AG20443 (cell line): ENCODE results near the gene ADAMTS15.

ENCODE experiments used
- DNase-seq: peaks from one replicate; pipeline ENCODE4 v3.0.0; 2012; ENCODE audit warnings: low spot score, mixed read lengths

Gene ADAMTS15, protein sequence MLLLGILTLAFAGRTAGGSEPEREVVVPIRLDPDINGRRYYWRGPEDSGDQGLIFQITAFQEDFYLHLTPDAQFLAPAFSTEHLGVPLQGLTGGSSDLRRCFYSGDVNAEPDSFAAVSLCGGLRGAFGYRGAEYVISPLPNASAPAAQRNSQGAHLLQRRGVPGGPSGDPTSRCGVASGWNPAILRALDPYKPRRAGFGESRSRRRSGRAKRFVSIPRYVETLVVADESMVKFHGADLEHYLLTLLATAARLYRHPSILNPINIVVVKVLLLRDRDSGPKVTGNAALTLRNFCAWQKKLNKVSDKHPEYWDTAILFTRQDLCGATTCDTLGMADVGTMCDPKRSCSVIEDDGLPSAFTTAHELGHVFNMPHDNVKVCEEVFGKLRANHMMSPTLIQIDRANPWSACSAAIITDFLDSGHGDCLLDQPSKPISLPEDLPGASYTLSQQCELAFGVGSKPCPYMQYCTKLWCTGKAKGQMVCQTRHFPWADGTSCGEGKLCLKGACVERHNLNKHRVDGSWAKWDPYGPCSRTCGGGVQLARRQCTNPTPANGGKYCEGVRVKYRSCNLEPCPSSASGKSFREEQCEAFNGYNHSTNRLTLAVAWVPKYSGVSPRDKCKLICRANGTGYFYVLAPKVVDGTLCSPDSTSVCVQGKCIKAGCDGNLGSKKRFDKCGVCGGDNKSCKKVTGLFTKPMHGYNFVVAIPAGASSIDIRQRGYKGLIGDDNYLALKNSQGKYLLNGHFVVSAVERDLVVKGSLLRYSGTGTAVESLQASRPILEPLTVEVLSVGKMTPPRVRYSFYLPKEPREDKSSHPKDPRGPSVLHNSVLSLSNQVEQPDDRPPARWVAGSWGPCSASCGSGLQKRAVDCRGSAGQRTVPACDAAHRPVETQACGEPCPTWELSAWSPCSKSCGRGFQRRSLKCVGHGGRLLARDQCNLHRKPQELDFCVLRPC

DNA sequence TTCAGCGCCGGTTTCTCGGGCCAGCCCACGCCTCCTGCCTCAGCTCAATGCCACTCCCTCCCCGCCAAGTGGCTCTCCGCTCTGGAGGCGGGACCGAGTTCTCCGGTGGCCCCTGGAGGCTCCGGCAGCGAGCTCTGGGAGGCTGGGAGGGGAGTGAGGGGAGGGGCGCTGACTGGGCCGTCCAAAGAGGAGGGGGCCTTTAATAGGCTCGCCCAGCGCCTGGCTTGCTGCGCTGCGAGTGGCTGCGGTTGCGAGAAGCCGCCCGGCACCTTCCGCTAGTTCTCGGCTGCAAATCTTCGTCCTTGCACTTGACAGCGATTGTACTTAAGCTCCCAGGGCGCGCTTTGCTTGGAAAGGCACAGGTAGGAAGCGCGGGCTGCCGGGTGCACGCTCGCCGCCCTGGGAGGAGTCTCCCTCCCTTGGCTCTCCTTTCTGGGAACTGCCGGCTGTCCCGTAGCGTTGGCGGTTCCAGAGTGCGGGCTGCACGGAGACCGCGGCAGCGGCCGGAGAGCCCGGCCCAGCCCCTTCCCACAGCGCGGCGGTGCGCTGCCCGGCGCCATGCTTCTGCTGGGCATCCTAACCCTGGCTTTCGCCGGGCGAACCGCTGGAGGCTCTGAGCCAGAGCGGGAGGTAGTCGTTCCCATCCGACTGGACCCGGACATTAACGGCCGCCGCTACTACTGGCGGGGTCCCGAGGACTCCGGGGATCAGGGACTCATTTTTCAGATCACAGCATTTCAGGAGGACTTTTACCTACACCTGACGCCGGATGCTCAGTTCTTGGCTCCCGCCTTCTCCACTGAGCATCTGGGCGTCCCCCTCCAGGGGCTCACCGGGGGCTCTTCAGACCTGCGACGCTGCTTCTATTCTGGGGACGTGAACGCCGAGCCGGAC is at the start of gene ADAMTS15:
ADAMTS15 (plus strand) TSS at position 230 of the 894 bp plus-strand sequence; CDS start at position 559, 329 bp downstream.
- peak; percentile 89 for DNase-seq

DNA sequence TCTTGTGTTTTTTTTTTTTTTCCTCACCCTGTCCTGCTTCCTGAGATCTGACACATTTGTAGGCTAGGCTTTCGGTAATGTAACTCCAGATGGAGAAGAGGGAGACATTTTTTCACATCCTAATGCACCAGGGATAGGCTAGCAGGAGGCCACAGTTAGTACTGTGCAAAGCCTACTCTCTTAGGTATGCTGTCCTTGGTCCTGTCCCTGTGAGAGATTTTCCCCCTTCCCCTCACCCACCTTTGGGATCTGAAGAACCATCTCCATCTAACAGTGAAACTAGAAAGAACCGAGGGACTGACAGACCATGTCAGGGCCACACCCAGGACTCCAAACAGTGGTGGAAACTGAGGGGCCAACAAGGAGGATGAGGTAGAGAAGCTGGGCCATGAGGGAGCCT is 49.2 kb upstream of the ADAMTS15 start:
- no peak for DNase-seq

DNA sequence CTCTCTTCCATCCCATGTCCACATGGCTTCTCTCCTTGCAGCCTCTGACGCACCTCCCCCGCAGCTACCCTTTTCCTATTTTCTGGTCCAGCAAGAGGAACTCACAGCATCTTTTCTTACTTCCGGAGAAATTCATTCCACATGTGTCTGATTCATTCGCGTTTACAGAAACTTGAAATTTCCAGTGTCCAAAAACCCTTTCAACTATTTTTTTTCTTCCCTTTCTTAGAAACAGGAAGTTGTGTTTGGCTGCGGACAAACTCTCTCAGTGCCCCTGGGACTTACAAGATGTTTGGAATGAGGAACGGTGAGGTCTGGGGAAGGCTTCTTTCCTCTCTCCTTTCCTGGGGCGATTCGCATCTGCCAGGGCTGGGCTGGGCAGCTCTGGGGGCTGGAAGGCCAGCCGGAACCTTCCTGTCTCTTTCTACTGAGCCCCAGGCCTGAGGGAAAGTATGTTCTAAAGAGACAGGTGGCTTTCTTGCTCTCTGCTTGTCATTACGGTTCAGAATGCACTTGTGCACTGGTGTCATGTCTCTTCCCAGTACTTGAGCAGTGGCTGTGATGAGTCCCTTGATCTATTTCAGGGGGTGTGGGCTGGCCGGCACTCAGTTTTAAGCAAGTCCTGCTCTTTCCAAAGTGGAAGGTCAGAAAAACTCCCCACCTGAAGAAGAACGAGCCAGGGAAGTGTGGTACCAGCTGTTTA is 47.5 kb upstream of the ADAMTS15 start:
- peak; percentile 70 for DNase-seq

DNA sequence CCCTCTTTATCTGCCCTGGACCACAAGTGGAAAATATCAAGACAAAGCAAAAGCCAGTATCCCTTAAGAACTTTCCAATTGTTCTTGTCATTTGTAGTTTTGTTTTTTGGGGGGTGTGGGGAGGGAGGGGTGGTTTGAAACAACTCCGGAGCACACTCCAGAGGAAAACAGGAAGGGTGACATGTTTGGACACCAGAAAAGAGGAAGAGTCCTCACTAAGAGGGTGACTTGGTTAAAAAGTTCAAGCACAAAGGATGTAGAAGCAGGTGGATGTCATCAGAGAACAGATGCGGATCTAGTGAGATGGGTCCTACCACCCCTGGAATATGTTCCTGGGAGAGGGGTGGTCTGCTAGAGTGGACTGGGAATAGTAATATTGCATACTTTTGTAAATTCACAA is 45.9 kb upstream of the ADAMTS15 start:
- no peak for DNase-seq

DNA sequence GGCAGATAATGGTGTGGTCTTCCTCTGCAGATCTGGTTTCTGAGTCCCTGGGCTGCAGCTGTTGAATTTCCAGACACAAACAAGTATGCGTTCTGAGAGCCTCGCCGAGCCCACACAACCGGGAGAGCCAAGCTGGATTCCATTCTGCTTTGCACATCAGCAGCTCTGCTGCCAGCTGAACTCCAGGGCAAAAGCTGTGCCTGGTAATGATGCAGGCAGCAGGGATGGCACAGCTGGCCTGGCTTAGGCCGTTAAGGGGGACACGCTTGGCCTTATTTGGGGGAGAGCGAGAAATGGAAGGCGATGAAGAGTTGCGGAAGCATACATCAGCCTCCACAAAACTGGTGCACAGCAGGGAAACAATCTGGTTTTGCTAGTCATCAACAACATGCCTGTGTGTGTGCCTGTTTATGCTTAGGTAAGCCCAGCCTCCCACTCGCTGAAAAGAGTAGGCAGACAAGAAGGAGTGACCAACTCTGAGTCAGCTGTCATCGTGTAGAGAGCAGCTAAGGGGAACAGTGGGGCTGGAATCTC is 45.1 kb upstream of the ADAMTS15 start:
- peak; percentile 87 for DNase-seq

DNA sequence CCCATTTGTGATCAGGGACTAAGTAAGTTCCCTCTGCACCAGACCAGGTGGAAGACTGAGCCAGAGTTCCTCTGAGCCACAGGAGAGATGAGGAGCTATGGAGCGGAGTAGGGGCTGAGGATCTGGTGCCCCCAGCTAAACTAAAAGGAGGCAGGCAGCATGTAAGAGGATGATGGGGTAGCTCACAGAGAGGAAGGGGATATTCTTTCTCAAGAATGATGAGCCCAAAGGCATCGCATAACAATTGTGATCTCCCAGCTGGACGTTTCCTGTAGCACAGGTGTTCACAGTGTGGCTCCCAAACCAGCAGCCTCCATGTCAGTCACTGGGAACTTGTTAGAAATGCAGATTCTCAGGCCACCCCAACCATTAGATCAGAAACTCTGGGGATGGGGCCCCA is 44.5 kb upstream of the ADAMTS15 start:
- no peak for DNase-seq

DNA sequence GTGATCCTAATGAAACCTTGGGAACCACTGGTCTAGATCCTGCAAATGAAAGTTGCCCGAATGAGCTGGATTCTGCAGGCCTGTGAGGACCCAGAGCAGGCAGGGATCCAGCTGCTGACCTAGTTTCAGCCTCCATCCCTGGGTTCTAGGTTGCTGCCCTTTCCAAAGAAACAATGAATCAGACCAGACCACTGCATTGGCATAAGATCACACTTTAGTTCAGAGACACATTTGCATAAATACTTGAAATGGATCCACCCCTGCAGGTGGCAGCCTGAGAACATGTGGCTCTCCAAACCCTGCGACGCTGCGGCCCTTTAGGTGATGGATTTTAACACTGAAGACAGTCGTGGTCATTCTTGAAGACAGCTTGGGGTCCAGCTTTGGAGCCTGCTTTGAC is 43.7 kb upstream of the ADAMTS15 start:
- no peak for DNase-seq

DNA sequence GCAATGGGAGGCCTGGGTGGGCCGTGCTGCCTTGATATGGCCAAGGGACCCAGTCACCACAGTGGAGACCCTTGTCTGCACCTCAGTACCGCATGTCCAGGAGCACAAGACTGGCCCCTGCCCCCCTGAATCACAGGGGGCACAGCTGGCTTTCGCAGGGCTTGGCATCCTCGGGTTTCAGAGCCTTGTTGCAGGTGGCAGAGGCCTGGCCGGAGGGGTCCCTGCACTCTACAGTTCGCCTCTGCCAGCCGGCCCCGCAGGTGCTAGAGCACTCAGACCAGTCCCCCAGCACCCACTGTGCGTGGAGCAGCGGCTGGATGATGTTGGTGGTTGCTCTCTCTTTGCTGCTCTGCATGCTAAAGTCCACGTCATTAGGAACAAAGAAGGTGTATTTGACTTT is 43.0 kb upstream of the ADAMTS15 start:
- DNase-seq = no peak

DNA sequence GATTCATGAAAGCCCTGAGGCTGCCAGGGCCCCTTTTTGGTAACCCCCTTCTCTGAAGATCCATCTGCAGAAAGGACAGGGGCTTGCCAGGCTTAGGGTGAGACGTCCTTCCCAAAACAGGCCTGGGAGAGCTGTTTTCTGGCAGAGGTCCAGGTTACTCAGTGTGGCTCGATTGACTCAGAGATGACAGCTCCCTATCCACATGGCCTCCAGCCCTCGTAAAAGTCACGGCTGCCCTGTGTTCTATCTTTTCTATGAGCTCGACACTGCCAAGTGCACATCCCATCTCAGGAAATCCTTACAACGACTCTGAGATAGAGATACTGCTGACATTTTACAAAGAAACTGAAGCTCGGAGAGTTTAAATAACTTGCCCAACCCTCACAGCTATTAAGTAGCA is 40.5 kb upstream of the ADAMTS15 start:
- DNase-seq = peak; percentile 90

DNA sequence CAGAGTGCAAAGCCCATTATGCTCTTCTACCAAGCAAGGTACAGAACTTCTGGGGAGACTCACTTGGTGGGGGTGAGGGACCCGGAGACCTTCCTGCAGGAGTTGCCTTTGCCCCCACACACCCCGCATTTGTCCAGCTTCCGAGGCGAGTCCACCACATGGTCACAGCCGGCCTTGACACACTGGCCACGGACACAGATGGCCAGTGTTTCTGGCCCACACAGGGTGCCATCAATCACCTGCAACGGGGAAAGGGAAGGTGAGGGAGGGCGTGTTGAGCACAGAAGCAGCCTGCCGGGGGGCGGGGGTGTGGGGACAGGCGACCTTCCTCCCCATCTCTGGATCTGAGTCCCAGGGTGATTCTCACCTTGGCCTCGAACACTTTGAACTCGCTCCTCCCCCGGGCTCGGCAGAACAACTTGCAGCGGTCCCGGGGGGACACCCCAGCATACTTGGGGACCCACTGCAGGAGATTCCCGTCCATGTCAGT is 40.0 kb upstream of the ADAMTS15 start:
- DNase-seq = no peak

DNA sequence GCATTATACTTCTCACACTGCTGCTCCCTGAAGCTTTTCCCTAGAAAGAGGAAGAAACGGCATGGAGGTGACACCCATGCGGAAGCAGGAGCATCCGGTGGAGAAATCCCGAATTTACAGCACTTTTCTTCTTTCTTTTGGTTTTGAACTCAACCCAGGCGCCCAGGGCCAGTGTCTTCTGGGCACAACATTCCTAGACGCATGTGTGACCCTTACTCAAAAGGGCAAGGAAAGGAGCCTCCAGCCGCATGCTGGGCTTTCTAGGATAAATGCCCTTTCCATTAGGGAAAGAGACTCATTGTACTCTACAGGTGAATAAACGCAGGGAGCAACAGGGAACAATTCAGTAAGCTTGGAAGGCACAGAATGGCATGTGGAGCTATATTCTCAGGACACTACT is 39.5 kb upstream of the ADAMTS15 start:
- no peak for DNase-seq

DNA sequence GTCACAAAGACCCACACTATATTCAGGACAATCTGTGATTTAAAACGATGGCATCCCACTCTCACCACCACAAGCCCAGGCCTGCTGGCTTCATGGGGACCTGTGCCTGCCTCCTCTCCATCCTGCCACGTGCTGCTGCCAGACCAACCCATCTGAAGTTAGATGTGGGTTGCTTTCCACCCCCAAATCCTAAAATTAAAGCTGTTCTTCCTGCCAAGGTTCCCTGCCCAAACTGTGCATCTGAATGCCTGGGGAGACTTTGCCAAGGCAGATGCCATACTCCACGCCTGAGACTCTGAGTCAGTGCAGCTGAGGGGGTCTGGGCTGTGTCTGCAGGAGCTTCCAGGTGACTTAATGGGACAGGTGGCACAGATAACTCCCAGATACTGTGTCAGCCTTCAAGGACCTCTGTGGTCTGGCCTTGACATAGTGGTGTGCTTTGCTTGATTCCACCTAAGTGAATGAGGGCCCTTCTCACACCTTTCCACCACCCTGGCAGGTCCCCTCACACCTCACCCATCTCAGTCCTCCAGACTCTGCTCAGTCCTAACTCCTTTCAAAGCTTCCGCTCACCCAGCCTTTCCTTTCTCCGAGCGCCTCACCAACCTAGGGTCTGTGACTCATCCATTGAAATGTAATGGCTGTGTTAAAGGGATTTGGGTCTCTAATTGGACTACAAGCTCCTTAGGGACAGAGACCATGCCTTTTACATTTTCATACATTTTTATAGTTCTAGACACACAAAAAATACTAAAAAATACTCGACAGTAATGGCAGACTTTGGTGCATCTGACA is 38.7 kb upstream of the ADAMTS15 start:
- DNase-seq = no peak

DNA sequence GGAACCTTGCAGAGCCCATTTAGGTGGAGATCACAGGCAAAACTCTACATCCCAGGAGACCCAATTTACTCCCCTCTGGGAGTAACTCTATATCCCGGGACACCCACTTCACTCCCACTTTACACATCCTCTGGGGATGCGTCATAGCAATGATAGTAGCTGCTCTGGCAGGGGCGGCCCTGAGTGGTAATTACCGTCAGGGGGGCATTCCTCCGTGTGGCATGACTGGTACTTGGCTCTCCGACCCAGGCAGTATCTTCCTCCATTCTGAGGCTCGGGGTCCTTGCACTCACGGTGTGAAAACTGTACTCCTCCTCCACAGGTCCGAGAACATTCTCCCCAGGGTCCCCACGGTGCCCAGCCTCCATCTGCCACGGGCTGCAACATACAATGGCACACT is 37.2 kb upstream of the ADAMTS15 start:
- DNase-seq = no peak

DNA sequence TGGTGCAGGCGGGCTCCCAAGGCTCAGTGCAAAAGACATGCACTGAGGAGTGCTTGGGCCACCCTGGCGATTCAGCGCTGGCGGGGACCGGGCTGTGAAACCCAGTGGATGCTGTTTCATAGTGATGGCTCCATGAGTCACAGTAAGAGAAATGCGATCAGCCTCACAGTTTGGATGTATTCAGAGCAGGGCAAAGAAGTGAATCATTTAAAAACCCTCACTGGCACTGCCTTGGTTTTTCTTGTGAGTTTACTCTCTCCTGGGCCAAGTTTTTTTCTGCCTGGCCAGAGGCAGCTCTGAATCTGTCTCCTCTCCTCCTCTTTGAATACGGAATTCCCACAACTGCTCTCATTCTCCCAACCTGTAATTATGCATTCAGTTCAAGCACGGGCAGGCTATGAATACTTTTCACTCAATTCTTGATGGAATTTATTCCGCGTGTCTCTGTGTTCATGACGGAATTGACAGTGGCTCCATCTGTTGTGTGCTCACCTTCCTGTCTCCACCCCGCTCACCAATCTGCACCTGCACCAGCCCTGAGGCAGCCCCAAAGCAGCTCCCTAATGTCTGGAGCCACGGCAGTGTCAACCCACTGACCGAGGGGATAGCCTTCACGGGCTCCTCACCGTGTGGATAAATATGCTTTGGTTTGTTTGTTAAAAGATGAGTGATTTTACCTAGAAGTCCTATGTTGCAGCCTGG is 34.9 kb upstream of the ADAMTS15 start:
- peak; percentile 94 for DNase-seq

DNA sequence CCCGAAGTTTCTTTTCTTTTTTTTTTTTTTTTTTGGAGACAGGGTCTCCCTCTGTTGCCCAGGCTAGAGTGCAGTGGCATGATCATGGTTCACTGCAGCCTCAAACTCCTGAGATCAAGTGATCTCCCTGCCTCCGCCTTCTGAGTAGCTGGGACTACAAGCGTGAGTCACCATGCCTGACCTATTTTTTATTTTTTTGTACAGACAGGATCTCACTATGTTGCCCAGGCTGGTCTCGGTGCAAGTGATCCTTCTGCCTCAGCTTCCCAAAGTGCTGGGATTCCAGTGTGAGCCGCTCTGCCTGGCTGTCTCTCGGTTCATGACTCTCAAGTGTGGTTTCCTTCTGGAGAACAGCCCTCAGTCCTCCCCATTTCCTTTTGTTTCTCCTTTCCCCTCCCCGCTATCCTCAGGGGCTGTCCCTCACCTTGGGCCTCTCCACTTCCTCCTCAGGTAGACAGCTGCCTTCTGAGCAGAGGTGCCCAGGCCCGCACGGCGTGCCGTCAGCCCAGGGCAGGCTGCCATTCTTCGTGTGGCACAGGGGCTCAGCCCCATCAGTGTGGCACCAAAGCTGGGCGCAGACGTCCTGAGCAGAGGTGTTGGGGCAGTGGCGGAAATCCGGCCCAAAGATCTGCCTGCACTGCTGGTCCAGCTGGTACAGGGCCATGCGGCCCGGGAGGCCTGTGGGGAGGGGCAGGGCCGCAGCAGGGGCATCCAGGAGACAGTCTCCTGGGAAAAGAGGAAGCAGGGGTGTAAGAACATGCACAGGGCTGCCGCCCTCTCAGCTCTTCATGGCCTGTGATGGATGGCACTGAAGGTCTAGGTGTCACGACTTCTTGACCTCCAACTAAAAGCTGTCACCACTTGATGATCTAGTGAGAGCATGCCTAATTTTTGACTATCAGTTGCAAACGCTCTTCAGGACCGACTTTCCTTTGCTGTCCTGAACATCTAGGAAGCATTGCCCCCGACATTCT is 34.1 kb upstream of the ADAMTS15 start:
- no peak for DNase-seq

DNA sequence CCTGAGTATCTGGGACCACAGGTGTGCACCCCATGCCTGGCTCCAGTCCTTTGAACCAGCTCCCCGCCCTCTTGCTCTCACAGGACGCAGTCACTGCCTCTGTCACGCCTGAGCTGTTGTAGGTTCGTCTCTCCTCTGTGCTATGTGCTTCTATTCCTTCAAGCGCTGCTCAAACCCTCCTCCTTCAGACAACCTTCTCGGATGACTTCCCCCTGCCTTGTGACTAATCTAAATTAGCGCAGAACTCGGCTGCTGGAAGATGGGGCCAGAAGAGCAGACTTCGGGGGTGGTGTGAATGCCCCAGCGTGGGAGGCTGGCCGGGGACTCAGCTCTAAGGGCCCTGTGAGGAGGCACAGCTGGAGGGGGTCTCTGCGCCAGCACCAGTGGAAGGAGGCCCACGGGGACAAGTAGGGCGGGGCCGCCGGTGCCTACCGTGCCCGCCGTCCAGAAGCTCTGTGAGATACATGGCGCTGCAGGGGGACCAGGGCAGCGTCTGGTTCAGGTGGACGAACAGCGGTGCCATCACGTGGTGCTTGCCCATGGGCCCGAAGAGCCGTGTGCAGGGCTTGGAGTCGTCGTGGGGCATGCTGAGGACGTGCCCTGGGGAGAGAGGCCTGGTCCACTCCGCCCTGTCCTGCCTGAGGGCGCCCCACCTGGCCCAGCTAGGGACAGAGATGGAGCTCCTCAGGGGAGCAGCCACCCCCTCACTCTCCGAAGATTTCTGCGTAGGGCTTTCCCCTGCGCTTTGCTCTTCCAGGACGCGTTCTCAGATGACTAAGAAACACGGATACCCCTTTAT is 32.5 kb upstream of the ADAMTS15 start:
- no peak for DNase-seq

DNA sequence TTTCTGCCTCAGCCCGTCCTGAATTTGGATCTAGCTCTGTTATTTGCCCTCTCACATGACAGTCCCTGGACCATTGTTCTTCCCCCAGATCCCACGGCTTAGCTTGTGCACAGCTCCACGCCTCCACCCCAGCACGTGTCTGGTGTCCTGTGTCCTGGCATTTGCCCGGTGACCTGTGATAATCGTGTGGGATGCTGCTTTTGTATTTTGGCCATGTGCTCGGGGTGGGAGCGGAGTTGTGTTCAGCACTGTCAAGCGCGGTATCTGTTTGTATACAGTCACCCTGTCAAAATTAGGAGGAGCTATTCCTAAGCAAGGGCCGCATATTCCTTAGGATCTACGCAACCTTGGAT is 31.9 kb upstream of the ADAMTS15 start:
- no peak for DNase-seq
